ENCODE measurements around the gene AKAP13. TPM values are rescaled to one million over a fixed set of nuclear protein-coding genes. Genes with fewer than 3 reads are reported as not detected.
A peak's percentile ranks its signal among the peaks of the same experiment; 100 is the strongest.
"Not testable (repeated sequence)": the region's sequence is repeated elsewhere in the genome, so short reads cannot be mapped to it uniquely, and the experiment has no call there.

Gene AKAP13
- total RNA-seq, 3 donors from 2014 or later: 198 to 331 (median 259) TPM

GRCh38 chr15:85527895-85528294, 147.5 kb downstream of the AKAP13 start:
- intact Hi-C loops (cut with DNase I; ENCODE audit: low total_unique reads): no loop called here
- peak in 1 of 2 donors; percentile 44 for DNase-seq (ENCODE audit: low spot score in 2 of 2)

GRCh38 chr15:85530079-85530478, 149.7 kb downstream of the AKAP13 start:
- H3K9me3 ChIP-seq: no peaks in the 10 kb centered on the region
- no peak overlapping the region for H3K4me3 ChIP-seq
- H3K27ac ChIP-seq: no peak overlapping the region
- H3K4me1 ChIP-seq: no peaks in the 10 kb centered on the region
- H3K27me3 ChIP-seq: no peaks in the 10 kb centered on the region
- no peaks in the 10 kb centered on the region for H3K36me3 ChIP-seq
- TF ChIP-seq CTCF (IDR thresholded peaks at IDR 0.05) (no peak), POLR2AphosphoS5 (IDR thresholded peaks at IDR 0.05) (no peak), POLR2A (IDR thresholded peaks at IDR 0.05) (no peak)
- DNase-seq (ENCODE audit: low spot score in 2 of 2): no peak
- intact Hi-C loops (cut with DNase I; ENCODE audit: low total_unique reads): no loop called here

More at GRCh38 chr15:85527895-85528294, 147.5 kb downstream of the AKAP13 start:
- peak overlapping the region; percentile 38 to 82 for H3K27ac ChIP-seq
- no peaks in the 10 kb centered on the region for H3K9me3 ChIP-seq
- no peaks in the 10 kb centered on the region for H3K4me1 ChIP-seq
- TF ChIP-seq POLR2A (IDR thresholded peaks at IDR 0.05) (no peak), CTCF (IDR thresholded peaks at IDR 0.05) (no peak), POLR2AphosphoS5 (IDR thresholded peaks at IDR 0.05) (no peak)
- H3K36me3 ChIP-seq: no peaks in the 10 kb centered on the region
- no peaks in the 10 kb centered on the region for H3K27me3 ChIP-seq
- no peak overlapping the region for H3K4me3 ChIP-seq

GRCh38 chr15:85531083-85531482, 150.7 kb downstream of the AKAP13 start:
- no peaks in the 10 kb centered on the region for H3K4me1 ChIP-seq
- intact Hi-C loops (cut with DNase I; ENCODE audit: low total_unique reads): no loop called here
- H3K27me3 ChIP-seq: no peaks in the 10 kb centered on the region
- no peaks in the 10 kb centered on the region for H3K9me3 ChIP-seq
- no peak overlapping the region for H3K27ac ChIP-seq
- no peak overlapping the region for H3K4me3 ChIP-seq
- no peak for DNase-seq (ENCODE audit: low spot score in 2 of 2)
- no peaks in the 10 kb centered on the region for H3K36me3 ChIP-seq
- TF ChIP-seq POLR2A (IDR thresholded peaks at IDR 0.05) (no peak), POLR2AphosphoS5 (IDR thresholded peaks at IDR 0.05) (no peak), CTCF (IDR thresholded peaks at IDR 0.05) (no peak)

- intact Hi-C loops (cut with DNase I; ENCODE audit: low total_unique reads): no loop called here
- DNase-seq (ENCODE audit: low spot score in 2 of 2): peak in 1 of 2 donors; percentile 32
- H3K27ac ChIP-seq: no peak overlapping the region
- H3K36me3 ChIP-seq: no peaks in the 10 kb centered on the region
- H3K4me1 ChIP-seq: no peaks in the 10 kb centered on the region
- H3K9me3 ChIP-seq: no peaks in the 10 kb centered on the region
- H3K27me3 ChIP-seq: no peaks in the 10 kb centered on the region
- H3K4me3 ChIP-seq: no peak overlapping the region
- TF ChIP-seq POLR2A (IDR thresholded peaks at IDR 0.05) (no peak), CTCF (IDR thresholded peaks at IDR 0.05) (no peak), POLR2AphosphoS5 (IDR thresholded peaks at IDR 0.05) (no peak)
Measured at GRCh38 chr15:85532689-85533088, 152.3 kb downstream of the AKAP13 start.

- no peak for TF ChIP-seq POLR2A (IDR thresholded peaks at IDR 0.05)
- TF ChIP-seq CTCF (IDR thresholded peaks at IDR 0.05): no peak
- TF ChIP-seq POLR2AphosphoS5 (IDR thresholded peaks at IDR 0.05): no peak
- no peaks in the 10 kb centered on the region for H3K36me3 ChIP-seq
- no peaks in the 10 kb centered on the region for H3K9me3 ChIP-seq
- no peaks in the 10 kb centered on the region for H3K27me3 ChIP-seq
- H3K27ac ChIP-seq: peak overlapping the region in 1 of 2 donors; percentile 16
- no peaks in the 10 kb centered on the region for H3K4me1 ChIP-seq
- no peak overlapping the region for H3K4me3 ChIP-seq
- DNase-seq (ENCODE audit: low spot score in 2 of 2): no peak
- intact Hi-C loops (cut with DNase I; ENCODE audit: low total_unique reads): no loop called here
Measured at GRCh38 chr15:85534031-85534430, 153.6 kb downstream of the AKAP13 start.

GRCh38 chr15:85535533-85536330, 155.3 kb downstream of the AKAP13 start:
- H3K9me3 ChIP-seq; H3K36me3 ChIP-seq; DNase-seq (ENCODE audit: low spot score in 2 of 2); H3K27me3 ChIP-seq; H3K4me3 ChIP-seq; H3K4me1 ChIP-seq; intact Hi-C loops (cut with DNase I; ENCODE audit: low total_unique reads): not testable (repeated sequence)
- peak overlapping the region in 1 of 2 donors; percentile 33 for H3K27ac ChIP-seq

All from breast epithelium (tissue), 4 donors.